PC-3 (cell line): ENCODE measurements around the gene WDFY4.

Experiments used
- CTCF ChIP-seq: fragments of 300-600 bp; sonication (generic); conservative IDR thresholded peaks from 2 replicates; pipeline ENCODE4 v1.5.1; 2017; ENCODE audit warnings: antibody characterized with exemption, low read depth, mild to moderate bottlenecking, low read length
- EZH2 ChIP-seq: fragments of 300-600 bp; sonication (generic); IDR thresholded peaks from one replicate; pipeline ENCODE4 v1.6.1; 2017; ENCODE audit warnings: antibody characterized with exemption, mild to moderate bottlenecking, low read length; ENCODE audit not compliant: unreplicated experiment
- EZH2phosphoT487 ChIP-seq: fragments of 300-600 bp; sonication (generic); IDR thresholded peaks from 2 replicates; pipeline ENCODE4 v1.6.1; 2018; ENCODE audit warnings: mild to moderate bottlenecking, antibody characterized with exemption, low read length, borderline replicate concordance

GRCh38 chr10:48902096-48902495, 217.4 kb downstream of the WDFY4 start:
- TF ChIP-seq CTCF (peak; percentile 32; the same call in 1 of the 2 replicates), EZH2 (no peak), EZH2phosphoT487 (no peak)
